K562 (cell line): Measurements from ENCODE around the gene CEP20. TPM values are rescaled to one million over a fixed set of nuclear protein-coding genes. Genes with fewer than 3 reads are reported as not detected.

ENCODE experiments used
- ATAC-seq: fragments of 200-7000 bp; cut with Tn5 transposase; 3 replicates; pipeline ENCODE4 v1.9.1; 2020; ENCODE audit warnings: moderate library complexity
- BruUV-seq: library from RNA; stranded (reverse); fragments of 400-500 nt; replicated peaks from 2 replicates; lab custom pipeline; 2021; lab: Mats Ljungman, UMichigan
- CTCF ChIA-PET: fragments of 300-600 bp; formaldehyde crosslinking; extraction: SDS; loops from one replicate; lab custom pipeline; 2021; ENCODE audit warnings: low intra/inter-chr PET ratio; lab: Yijun Ruan, JAX
- POLR2A ChIA-PET: fragments of 300-600, 350-650 bp; sonication (Branson Sonifier 250); formaldehyde crosslinking; extraction: SDS; loops from one replicate; lab custom pipeline; 2021; ENCODE audit warnings: antibody characterized with exemption, inconsistent platforms; lab: Yijun Ruan, JAX
- DNase-seq, 4 experiments: peaks; one replicate each; pipeline versions ENCODE4 v3.0.0 to v3.0.0-alpha.2; 2011 to 2018; ENCODE audit warnings: low spot score in 3 of 4, mixed read lengths in 3 of 4; ENCODE audit errors: extremely low read depth in 1 of 4
- FAIRE-seq: peaks from 2 replicates; lab custom pipeline; 2011; peaks lifted over from hg19 to GRCh38; lab: Jason Lieb, UNC
- H2AFZ ChIP-seq: 2 replicates; pipeline ENCODE4 v1.6.0; 2011; ENCODE audit warnings: low read depth, low read length, control low read depth, inconsistent platforms
- H3K27ac ChIP-seq: fragments of 200-600 bp; 3 replicates; pipeline ENCODE4 v1.8.0; 2011; ENCODE audit warnings: low read depth, mild to moderate bottlenecking, control low read depth, inconsistent platforms, low read length, moderate library complexity, mixed read lengths; ENCODE audit errors: extremely low read depth
- H3K27me3 ChIP-seq, 2 experiments: fragments of 300-600 bp in 1 of 2; 2 replicates in 1 of 2; 3 replicates in 1 of 2; pipeline versions ENCODE4 v1.6.0 to v1.8.0; 2011; ENCODE audit warnings: inconsistent platforms in 2 of 2, low read length in 2 of 2, mild to moderate bottlenecking in 1 of 2, mixed read lengths in 1 of 2, moderate library complexity in 1 of 2; ENCODE audit not compliant: control insufficient read depth in 2 of 2, insufficient read depth in 2 of 2
- H3K36me3 ChIP-seq: fragments of 300-600 bp; 3 replicates; pipeline ENCODE4 v1.8.0; 2011; ENCODE audit warnings: mild to moderate bottlenecking, low read length, inconsistent platforms; ENCODE audit not compliant: control insufficient read depth, insufficient read depth
- H3K4me1 ChIP-seq, 2 experiments: fragments of 200-600 bp in 1 of 2; replicated peaks in 1 of 2; 2 replicates in 1 of 2; 3 replicates in 1 of 2; pipeline versions ENCODE4 v1.5.1 to v1.8.0; 2011; ENCODE audit warnings: inconsistent platforms in 2 of 2, low read length in 2 of 2, mild to moderate bottlenecking in 1 of 2, mixed read lengths in 1 of 2, moderate library complexity in 1 of 2; ENCODE audit not compliant: control insufficient read depth in 2 of 2, insufficient read depth in 2 of 2
- H3K4me2 ChIP-seq: 2 replicates; pipeline ENCODE4 v1.6.1; 2011; ENCODE audit warnings: low read length, control low read depth, inconsistent platforms, mixed read lengths; ENCODE audit not compliant: insufficient read depth
- H3K4me3 ChIP-seq: fragments of 200-600 bp; sonication (generic), shearing (Covaris generic); 2 replicates; pipeline ENCODE4 v1.5.1; 2016; ENCODE audit warnings: control low read depth, inconsistent platforms
- H3K79me2 ChIP-seq: fragments of 200-600 bp; 3 replicates; pipeline ENCODE4 v1.8.0; 2011; ENCODE audit warnings: low read length, inconsistent platforms; ENCODE audit not compliant: control insufficient read depth, insufficient read depth
- H3K9ac ChIP-seq, 2 experiments: 2 replicates each; pipeline versions ENCODE4 v1.6.0 to v1.6.1; 2011; ENCODE audit warnings: low read depth in 2 of 2, low read length in 2 of 2, control low read depth in 1 of 2, inconsistent platforms in 1 of 2, mild to moderate bottlenecking in 1 of 2, mixed read lengths in 1 of 2; ENCODE audit not compliant: insufficient read depth in 1 of 2
- H3K9me1 ChIP-seq: one replicate; pipeline ENCODE4 v1.6.0; 2011; ENCODE audit warnings: inconsistent platforms, mild to moderate bottlenecking, low read length, moderate library complexity; ENCODE audit not compliant: control insufficient read depth, insufficient read depth
- H3K9me3 ChIP-seq: replicated peaks from 2 replicates; pipeline ENCODE4 v1.5.1; 2011; ENCODE audit warnings: low read depth, low read length, inconsistent platforms; ENCODE audit not compliant: control insufficient read depth, insufficient read depth
- H4K20me1 ChIP-seq: replicated peaks from 2 replicates; pipeline ENCODE4 v1.6.1; 2011; ENCODE audit warnings: low read length, inconsistent platforms, mixed read lengths; ENCODE audit not compliant: control insufficient read depth, insufficient read depth
- CC2D1A ChIP-seq: fragments of 450-650 bp; IDR thresholded peaks from 2 replicates; pipeline ENCODE4 v1.6.1; 2017; ENCODE audit warnings: mild to moderate bottlenecking
- CTCF ChIP-seq, 3 experiments: IDR thresholded peaks in 2 of 3; conservative IDR thresholded peaks in 1 of 3; 2 replicates each; pipeline ENCODE4 v1.5.1; 2011 to 2012; ENCODE audit warnings: low read length in 3 of 3, mild to moderate bottlenecking in 3 of 3, control low read depth in 2 of 3, improper control_type of control experiment in 1 of 3, inconsistent platforms in 1 of 3, low read depth in 1 of 3, mixed read lengths in 1 of 3, moderate library complexity in 1 of 3; ENCODE audit not compliant: insufficient read depth in 2 of 3
- DEAF1 ChIP-seq: fragments of 450-650 bp; formaldehyde crosslinking; IDR thresholded peaks from 2 replicates; pipeline ENCODE4 v1.4.0; 2020; ENCODE audit warnings: mild to moderate bottlenecking, moderate library complexity
- ELF4 ChIP-seq: fragments of 450-650 bp; formaldehyde crosslinking; IDR thresholded peaks from 2 replicates; pipeline ENCODE4 v1.4.0; 2022; ENCODE audit warnings: missing genetic modification characterization
- HES1 ChIP-seq: fragments of 450-650 bp; IDR thresholded peaks from 2 replicates; pipeline ENCODE4 v1.6.1; 2016; ENCODE audit warnings: low read depth, mild to moderate bottlenecking, moderate library complexity
- REST ChIP-seq, 2 experiments: fragments of 450-650 bp; formaldehyde crosslinking in 1 of 2; IDR thresholded peaks; 2 replicates each; pipeline versions ENCODE4 v1.4.0 to v1.6.1; 2014 to 2020; ENCODE audit warnings: mild to moderate bottlenecking in 2 of 2, borderline replicate concordance in 1 of 2, low read depth in 1 of 2
- SMC3 ChIP-seq: conservative IDR thresholded peaks from 2 replicates; pipeline ENCODE4 v1.6.1; 2011; ENCODE audit warnings: low read depth, low read length, improper control_type of control experiment; ENCODE audit not compliant: insufficient read depth
- WGBS: fragments of 100-300 bp; shearing (Covaris generic); methylation state at CpG from one replicate; pipeline ENCODE4 v1.1.6; 2016; ENCODE audit warnings: low coverage, mixed read lengths; ENCODE audit not compliant: insufficient coverage; ENCODE audit errors: missing lambda C conversion rate; 5-methylcytosine and 5-hydroxymethylcytosine counted together
- in situ Hi-C: fragments of 300-500 bp; cut with MboI; formaldehyde crosslinking; loops from 4 replicates; pipeline ENCODE4 v1.15.0; 2018; ENCODE audit warnings: inconsistent platforms, mixed read lengths
- intact Hi-C: fragments of 100-400 bp; cut with micrococcal nuclease; formaldehyde crosslinking; loops from 2 replicates; pipeline ENCODE4 v1.14.2; 2022
- polyA plus RNA-seq, 8 experiments: library from polyadenylated mRNA; depleted of rRNA in 4 of 8; stranded (reverse) in 5 of 8; unstranded in 3 of 8; fragments of >200 nt; fragmentation: Nextera tagmentation in 2 of 8; fragmentation: Illumina TruSeq in 1 of 8; extraction: Ambion mirVana in 2 of 8; extraction: Trizol in 1 of 8; gene quantifications; 2 replicates each; pipeline versions ENCODE4 v1.2.1 to v1.2.3, GENCODE V29; 2011 to 2014; ENCODE audit warnings: inconsistent platforms in 1 of 8, missing spikeins in 1 of 8
- total RNA-seq, 7 experiments: library from RNA; depleted of rRNA in 6 of 7; stranded (reverse); fragments of >200 nt in 6 of 7; fragmentation: Illumina TruSeq in 2 of 7; extraction: Trizol in 2 of 7; gene quantifications; 2 replicates each; pipeline versions ENCODE4 v1.2.1 to v1.2.3, GENCODE V29; 2011 to 2021; ENCODE audit warnings: low replicate concordance in 1 of 7

Gene CEP20
- total and polyA plus RNA-seq, 9 of the 15 experiments (the other 6 are each of a cell fraction or from before 2014, with no cell fraction given), result 41.3 to 150 (median 104) TPM

- CTCF ChIA-PET, result interaction anchor here (0.6 kb wide), 1 partner anchor 253 kb away, joined by 7 read pairs; no protein-coding TSS in a partner anchor
- FAIRE-seq, result peak; percentile 79
- TF ChIP-seq CC2D1A (no peak), CTCF (IDR thresholded peaks at IDR 0.05 in 2 of 3, conservative IDR thresholded peaks at IDR 0.05 in 1 of 3; ENCODE audit: insufficient read depth in 2 of 3, low read depth in 1 of 3, low read length in 3 of 3) (peak; percentile 46 to 75 (median 67)), REST (IDR thresholded peaks at IDR 0.05; ENCODE audit: borderline replicate concordance) (peak; percentile 53; the same call in 1 of the 2 replicates), REST (CRISPR knock-in tag; IDR thresholded peaks at IDR 0.05; ENCODE audit: low read depth) (no peak), DEAF1 (CRISPR knock-in tag) (peak; percentile 25; the same call in 1 of the 2 replicates), HES1 (no peak), ELF4 (CRISPR knock-in tag) (no peak), SMC3 (peak; percentile 44)
Observed at GRCh38 chr16:15874745-15875314, 13.6 kb downstream of the CEP20 start.

More at GRCh38 chr16:15874745-15875314, 13.6 kb downstream of the CEP20 start:
- WGBS, result 75% methylated on average over 7 of the region's 7 CpGs
- POLR2A ChIA-PET, result interaction anchor here (0.7 to 2.4 kb wide), 8 partner anchors 9 to 453 kb away, joined by 3 to 10 read pairs (median 5); partner anchors contain the start of gene CEP20
- Histone ChIP-seq H3K9ac (no peak overlapping the region), H3K27ac (peak overlapping the region; percentile 24; the same call in 1 of the 3 replicates), H3K4me2 (no peak overlapping the region), H4K20me1 (no peaks in the 10 kb centered on the region), H3K9me1 (no peaks in the 10 kb centered on the region), H2AFZ (no peak overlapping the region), H3K79me2 (peaks cover 34% of the 10 kb centered on the region), H3K36me3 (peaks cover 88% of the 10 kb centered on the region), H3K9me3 (no peaks in the 10 kb centered on the region), H3K27me3 (no peaks in the 10 kb centered on the region), H3K4me1 (peaks cover 3 to 10% of the 10 kb centered on the region in 2 experiments; a peak in 4 of 5 replicates), H3K4me3 (no peak overlapping the region)
- ATAC-seq (peak; percentile 83), DNase-seq (peak in 3 of 4 experiments; percentile 23 to 60 (median 42))
- in situ Hi-C loops (loop anchor here (5.0 kb wide), 1 partner anchor 247 kb away; no protein-coding TSS in a partner anchor), intact Hi-C loops (loop anchor here (1.0 to 10.0 kb wide), 2 partner anchors 70 to 252 kb away; partner anchors contain the start of gene ABCC1)
- no TSS peak for BruUV-seq
